DND-41 (cell line): Measurements from ENCODE around the gene SLC4A1AP.

Source experiments
- EZH2 ChIP-seq: IDR thresholded peaks from 3 replicates; pipeline ENCODE4 v1.6.1; 2012; ENCODE audit warnings: borderline replicate concordance, low read depth, mild to moderate bottlenecking, moderate library complexity, low read length, inconsistent platforms; ENCODE audit not compliant: severe bottlenecking
- TF ChIP-seq, protein P1 (sequence below): IDR thresholded peaks from 2 replicates; pipeline ENCODE4 v1.5.1; 2012; ENCODE audit warnings: borderline replicate concordance, low read length, moderate library complexity, mild to moderate bottlenecking; ENCODE audit not compliant: poor library complexity, severe bottlenecking; ENCODE audit errors: extremely low read depth

DNA sequence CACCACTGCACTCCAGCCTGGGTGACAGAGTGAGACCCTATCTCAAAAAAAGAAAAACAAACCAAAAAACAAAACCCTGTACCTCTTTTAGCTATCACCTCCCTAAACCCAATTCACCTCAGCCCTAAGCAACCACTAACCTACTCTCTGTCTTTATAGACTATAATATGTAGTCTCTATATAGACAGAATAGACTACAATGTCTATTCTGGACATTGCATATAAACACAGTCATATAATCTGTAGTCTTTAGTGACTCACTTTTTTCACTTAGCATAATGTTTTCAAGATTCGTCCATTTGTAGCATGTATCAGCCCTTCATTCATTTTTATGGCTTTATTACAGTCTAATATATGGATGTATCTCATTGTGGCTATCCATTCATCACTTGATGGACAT lies 70.6 kb downstream of the SLC4A1AP start:
- TF ChIP-seq, protein P1, sequence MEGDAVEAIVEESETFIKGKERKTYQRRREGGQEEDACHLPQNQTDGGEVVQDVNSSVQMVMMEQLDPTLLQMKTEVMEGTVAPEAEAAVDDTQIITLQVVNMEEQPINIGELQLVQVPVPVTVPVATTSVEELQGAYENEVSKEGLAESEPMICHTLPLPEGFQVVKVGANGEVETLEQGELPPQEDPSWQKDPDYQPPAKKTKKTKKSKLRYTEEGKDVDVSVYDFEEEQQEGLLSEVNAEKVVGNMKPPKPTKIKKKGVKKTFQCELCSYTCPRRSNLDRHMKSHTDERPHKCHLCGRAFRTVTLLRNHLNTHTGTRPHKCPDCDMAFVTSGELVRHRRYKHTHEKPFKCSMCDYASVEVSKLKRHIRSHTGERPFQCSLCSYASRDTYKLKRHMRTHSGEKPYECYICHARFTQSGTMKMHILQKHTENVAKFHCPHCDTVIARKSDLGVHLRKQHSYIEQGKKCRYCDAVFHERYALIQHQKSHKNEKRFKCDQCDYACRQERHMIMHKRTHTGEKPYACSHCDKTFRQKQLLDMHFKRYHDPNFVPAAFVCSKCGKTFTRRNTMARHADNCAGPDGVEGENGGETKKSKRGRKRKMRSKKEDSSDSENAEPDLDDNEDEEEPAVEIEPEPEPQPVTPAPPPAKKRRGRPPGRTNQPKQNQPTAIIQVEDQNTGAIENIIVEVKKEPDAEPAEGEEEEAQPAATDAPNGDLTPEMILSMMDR, result no peak
- no peak for TF ChIP-seq EZH2
